ENCODE measurements around the gene HLA-DPA1.

HLA-DPA1 gene

DNA sequence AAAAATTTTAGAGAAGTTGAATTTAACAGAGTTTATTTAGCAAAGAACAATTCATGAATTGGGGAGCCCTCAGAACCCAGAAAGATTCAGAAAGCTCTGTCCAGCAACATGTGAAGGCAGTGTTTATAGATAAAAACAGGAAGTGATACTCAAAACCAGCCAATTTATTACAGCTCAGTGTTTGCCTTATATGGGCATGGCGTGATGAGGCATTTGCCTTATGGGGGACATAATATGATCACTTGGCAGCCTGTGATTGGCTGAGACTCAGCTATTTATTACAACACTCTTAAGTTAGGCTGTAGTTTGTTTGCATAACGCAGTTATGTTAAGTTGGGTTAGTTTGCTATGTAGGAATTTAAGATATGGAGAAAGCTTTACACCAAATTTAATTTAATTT is 11.5 kb downstream of the HLA-DPA1 start:
- DNase-seq = peak; percentile 65

- DNase-seq = no peak
Measured at GRCh38 chr6:33057222-33058150, 16.0 kb downstream of the HLA-DPA1 start.

DNA sequence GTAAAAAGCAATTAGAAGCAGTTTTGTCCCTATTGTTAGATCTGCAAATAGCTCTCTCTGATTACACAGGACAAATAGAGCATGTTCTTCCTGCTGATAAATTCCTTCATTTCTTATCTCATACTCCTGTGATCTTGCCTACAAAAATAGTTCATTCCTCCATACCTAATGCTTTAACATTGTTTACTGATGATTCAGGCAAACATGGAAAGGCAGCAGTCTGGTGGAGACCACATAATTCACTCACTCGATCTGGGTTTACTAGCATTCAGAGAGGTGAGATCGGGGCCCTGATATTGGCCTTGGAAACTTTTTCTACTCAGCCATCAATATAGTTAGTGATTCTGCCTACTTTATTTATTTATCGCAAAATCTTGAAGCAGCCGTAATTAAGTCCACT is 20.2 kb downstream of the HLA-DPA1 start:
- DNase-seq = no peak

- DNase-seq = no peak
Measured at GRCh38 chr6:33052627-33053026, 20.8 kb downstream of the HLA-DPA1 start.

DNA sequence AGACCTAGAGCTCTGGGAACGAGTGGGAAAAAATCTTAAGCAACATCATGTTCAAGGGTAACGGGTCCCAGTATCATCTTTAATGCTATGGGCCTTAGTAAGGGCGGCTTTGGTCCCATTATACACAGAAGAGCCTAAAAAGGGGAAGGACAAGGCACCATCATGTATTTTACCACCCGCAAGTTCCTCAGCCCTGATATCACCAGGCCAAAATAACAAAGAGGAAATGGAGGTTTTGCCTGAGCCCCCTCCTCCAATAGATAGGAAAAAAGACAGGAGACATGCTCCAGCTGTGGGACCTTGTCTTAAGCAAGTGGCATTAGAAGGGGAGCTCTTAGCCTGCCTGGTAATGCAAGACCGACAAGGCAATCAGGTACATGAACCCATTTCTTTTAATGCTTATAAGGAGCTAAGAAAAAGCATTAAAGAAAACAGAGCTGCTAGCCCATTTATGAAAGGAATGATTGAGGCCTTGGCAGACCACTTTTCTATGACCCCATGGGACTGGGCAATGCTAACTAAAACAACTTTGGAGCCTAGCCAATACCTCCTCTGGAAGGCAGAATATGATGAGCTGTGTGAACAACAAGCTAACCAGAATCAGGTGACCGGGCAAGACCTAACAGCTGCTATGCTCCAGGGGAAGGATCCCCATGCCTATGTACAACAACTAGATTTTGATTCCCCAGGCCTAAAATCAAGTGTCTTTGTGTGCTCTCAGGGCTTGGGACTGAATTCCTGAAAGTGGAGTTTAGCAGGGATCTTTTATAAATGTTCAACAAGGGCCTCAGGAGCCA is 23.2 kb downstream of the HLA-DPA1 start:
- no peak for DNase-seq

- DNase-seq = no peak
Measured at GRCh38 chr6:33049323-33050013, 24.0 kb downstream of the HLA-DPA1 start.

DNA sequence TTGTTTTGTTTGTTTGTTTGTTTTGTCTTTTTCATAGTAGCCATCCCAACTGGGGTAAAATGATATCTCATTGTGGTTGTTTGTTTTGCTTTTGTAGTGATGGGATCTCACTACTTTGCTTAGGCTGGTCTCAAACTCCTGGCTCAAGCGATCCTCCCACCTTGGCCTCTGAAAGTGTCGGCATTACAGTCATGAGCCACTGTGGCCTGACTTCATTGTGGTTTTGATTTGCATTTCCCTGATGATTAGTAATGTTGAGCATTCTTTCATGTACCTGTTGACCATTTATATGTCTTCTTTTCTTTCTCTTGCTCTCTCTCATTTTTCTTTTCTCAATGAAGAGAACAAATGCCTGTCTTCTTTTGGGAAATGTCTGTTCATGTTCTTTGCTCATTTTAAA is 33.3 kb downstream of the HLA-DPA1 start:
- no peak for DNase-seq

GRCh38 chr6:33036535-33036934 is 36.9 kb downstream of the HLA-DPA1 start:
- no peak for DNase-seq

- DNase-seq = no peak
Measured at GRCh38 chr6:33034554-33034953, 38.9 kb downstream of the HLA-DPA1 start.

DNA sequence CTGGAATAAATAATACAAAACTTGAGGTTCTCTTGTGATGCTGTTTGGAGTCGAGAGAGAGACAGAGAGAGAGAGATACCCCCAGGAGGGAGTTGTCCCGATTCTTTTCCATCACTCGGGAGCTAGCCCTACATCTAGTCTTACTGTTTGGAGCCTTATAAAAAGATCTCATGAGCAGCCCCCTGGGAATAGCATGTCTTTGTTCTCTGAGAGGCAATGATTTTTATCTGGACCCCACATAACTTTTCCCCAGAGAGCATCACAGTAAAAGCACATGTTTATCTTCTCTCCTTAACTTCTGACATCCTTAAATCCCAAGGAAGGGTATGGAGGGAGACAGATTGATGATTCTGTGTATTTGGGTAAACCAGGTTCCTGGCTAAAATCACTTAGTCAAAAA is 43.2 kb downstream of the HLA-DPA1 start:
- DNase-seq = no peak

DNA sequence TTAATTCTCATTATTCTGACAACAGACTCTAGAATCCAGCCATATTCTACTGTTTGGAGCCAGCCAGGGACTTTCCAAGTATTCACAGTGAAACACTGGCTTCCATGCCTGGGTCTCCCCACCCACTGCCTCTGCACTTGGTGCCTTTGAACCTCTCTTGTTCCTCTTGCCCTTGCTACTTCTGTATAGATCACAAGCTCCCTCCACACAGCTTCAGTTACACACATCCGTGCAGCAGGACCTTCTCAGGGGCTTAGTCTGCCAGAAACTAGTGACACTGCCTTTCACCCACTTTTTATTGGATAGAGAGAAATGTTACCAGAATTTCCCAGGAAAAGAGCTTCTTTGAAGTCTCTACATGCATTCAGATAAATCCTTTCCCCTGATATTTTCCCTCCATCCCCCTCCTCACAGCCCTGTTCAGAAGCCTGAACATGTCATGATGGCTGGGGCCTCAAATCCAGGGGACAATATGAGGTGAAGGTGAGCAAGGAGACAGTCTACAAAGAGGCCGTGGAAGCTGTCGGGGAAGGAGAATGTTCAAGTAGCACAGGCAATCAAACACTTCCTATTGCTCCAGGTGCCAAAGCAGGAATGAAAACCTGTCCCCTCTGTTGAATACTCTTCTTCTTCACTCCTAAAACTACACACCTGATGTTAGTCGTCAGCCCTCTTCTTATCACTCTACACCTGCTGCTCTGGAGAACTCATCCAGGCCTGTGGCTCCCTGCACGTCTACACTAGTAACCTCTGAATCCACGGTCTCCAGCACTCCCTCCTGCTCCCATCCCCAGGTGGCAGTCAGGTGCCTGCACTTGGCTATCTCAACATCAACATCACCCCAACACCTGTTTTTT is 43.9 kb downstream of the HLA-DPA1 start:
- peak; percentile 85 for DNase-seq

DNA sequence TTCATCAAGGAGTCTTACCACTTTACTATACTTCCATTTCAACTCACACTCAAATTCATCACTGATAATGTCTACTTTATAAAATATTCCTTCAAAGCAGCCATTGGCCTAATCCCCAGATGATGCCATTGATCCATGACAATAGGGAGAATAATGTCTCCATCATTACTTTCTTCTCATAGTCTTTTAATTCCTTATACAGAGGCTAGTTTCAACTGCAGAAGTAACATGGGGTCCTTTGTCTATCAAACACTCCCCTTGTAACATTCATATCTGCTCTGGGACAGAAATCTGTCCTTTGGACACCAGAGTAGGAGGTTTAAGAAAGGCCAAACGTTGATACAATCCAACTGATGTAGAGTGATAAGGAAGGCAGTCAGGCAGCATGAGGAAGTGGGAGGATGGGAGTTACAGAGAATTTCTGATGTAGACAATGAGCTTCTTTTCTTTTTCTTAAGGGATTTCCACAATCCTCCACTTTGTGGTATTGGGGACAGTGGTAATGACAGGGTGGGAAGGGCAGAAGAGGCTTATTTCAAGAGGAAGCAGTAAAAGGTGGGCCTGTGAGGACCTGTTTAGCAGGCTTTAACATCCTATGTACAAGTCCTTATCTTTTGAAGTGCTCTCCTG is 45.1 kb downstream of the HLA-DPA1 start:
- no peak for DNase-seq

- no peak for DNase-seq
Measured at GRCh38 chr6:33024521-33024920, 48.9 kb downstream of the HLA-DPA1 start.

DNA sequence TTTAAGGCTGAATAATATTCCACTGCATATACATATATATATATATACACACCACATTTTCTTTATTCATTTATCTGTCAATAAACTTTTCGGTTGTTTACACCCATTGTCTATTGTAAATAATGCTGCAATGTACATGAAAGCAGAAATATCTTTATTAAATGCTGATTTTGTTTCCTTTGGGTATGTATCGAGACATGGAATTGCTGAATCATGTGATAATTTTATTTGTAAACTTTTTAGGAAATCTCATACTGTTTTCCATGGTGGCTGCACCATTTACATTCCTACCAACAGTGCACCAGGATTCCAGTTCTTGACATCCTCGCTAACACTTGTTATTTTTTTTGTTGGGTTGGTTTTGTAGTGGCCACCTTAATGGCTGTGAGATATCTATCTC is 49.9 kb downstream of the HLA-DPA1 start:
- DNase-seq = no peak

GRCh38 chr6:33021917-33022316 is 51.5 kb downstream of the HLA-DPA1 start:
- no peak for DNase-seq

DNA sequence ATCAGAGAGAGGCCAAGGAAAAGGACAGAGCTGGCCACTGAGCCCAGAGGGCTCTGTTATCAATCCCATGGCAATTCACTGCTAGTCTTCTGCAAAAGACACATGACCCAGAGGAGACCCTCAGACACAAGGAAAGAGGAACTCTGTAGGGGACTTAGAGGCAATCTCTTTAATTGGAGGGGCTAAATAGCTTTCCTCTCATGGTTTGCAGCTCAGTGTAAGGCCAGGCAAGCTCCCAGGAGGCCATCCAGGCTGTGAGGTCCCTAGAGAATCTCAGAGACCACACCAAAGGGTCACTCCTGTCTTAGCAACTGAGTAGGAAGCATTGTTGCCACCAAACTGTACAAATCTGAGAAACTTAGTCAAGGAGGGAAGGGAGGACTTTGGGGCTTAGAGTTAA is 54.1 kb downstream of the HLA-DPA1 start:
- no peak for DNase-seq

DNA sequence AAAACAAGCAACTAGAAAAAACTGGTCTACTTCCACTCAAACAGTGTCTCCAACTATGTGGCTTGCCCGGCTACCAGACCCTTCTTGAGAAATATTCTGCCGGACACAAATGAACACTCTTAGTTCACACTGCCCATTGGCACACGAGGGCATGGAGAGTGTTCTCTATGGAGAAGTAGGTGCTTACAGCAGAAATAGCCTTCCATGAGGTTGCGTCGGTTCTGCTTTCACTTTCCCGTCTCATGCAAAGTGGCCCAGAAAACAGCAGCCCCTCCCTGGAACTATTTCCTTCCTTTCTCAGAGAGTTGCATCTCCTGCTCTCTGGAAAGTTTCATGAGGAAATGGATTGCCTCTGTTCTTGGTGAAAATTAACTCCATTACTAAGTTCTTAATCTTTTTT is 54.5 kb downstream of the HLA-DPA1 start:
- DNase-seq = peak; percentile 86

- no peak for DNase-seq
Measured at GRCh38 chr6:33018418-33018817, 55.0 kb downstream of the HLA-DPA1 start.

DNA sequence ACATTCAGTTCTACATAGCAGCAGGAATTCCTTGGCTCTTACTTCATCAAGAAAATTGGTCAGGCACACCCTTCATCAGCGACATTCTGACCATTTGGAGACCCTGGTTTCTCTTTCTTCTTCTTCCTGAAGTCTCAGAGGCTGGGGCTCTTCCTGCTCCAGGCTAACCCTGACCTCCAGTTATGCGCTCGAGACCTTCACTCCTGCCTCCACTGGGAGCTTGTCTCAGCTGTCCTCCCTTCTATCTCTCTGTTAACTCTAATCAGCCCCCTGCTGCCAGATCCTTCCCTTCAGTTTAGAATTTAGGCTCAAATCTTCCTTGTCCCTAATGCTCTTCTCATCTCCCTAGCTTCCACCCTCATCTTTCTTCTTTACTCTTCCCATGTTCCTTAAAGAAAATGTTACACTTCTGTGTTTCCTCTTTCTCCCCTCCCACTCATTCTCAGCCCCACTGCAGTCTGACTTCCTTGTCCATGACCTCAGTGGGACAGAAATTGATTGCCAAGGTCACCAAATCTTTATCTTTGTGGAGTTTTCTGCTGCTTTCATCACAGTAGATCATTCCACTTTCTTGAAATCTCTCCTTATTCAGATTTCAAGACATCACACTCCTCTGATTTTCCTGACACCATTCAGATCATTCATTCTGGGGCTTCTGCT is 55.6 kb downstream of the HLA-DPA1 start:
- no peak for DNase-seq

- DNase-seq = no peak
Measured at GRCh38 chr6:33017018-33017417, 56.4 kb downstream of the HLA-DPA1 start.

- no peak for DNase-seq
Measured at GRCh38 chr6:33015798-33016197, 57.7 kb downstream of the HLA-DPA1 start.
